ENCODE results near the gene VWC2. TPM values are rescaled to one million over a fixed set of nuclear protein-coding genes. Genes with fewer than 3 reads are reported as not detected.

VWC2 gene
- total and polyA plus RNA-seq, 9 donors: 1.7 to 16.7 (median 6.1) TPM

GRCh38 chr7:49878627-49879026 lies 105.2 kb downstream of the VWC2 start:
- intact Hi-C loops (cut with DNase I): no loop called here
- Histone ChIP-seq H3K9me3 (no peaks in the 10 kb centered on the region), H3K27ac (peak overlapping the region in 1 of 2 donors; percentile 52), H3K36me3 (no peaks in the 10 kb centered on the region), H3K27me3 (no peaks in the 10 kb centered on the region), H3K4me1 (ENCODE audit: insufficient read depth) (peaks cover 4% of the 10 kb centered on the region), H3K4me3 (no peak overlapping the region)
- TF ChIP-seq CTCF (IDR thresholded peaks at IDR 0.05) (no peak), POLR2A (IDR thresholded peaks at IDR 0.05) (no peak), EP300 (IDR thresholded peaks at IDR 0.05) (no peak)
- 7 to 23% (median 12%) methylated on average over 3 of the region's 3 CpGs for WGBS, 3 donors
- no peak for DNase-seq

GRCh38 chr7:49883933-49884332 lies 110.5 kb downstream of the VWC2 start:
- intact Hi-C loops (cut with DNase I): no loop called here
- 93 to 98% (median 95%) methylated on average over 1 of the region's 1 CpG for WGBS, 3 donors
- Histone ChIP-seq H3K4me1 (ENCODE audit: insufficient read depth) (peaks cover 3% of the 10 kb centered on the region), H3K36me3 (no peaks in the 10 kb centered on the region), H3K27me3 (no peaks in the 10 kb centered on the region), H3K27ac (no peak overlapping the region), H3K4me3 (no peak overlapping the region), H3K9me3 (no peaks in the 10 kb centered on the region)
- TF ChIP-seq CTCF (IDR thresholded peaks at IDR 0.05) (no peak), POLR2A (IDR thresholded peaks at IDR 0.05) (no peak), EP300 (IDR thresholded peaks at IDR 0.05) (no peak)
- DNase-seq: no peak

- intact Hi-C loops (cut with DNase I): no loop called here
- WGBS, 3 donors: 68 to 72% (median 71%) methylated on average over 11 of the region's 11 CpGs
- no peaks in the 10 kb centered on the region for H3K27me3 ChIP-seq
- H3K9me3 ChIP-seq: no peaks in the 10 kb centered on the region
- no peaks in the 10 kb centered on the region for H3K36me3 ChIP-seq
- no peak for DNase-seq
- peaks cover 3% of the 10 kb centered on the region for H3K4me1 ChIP-seq (ENCODE audit: insufficient read depth)
- no peak overlapping the region for H3K4me3 ChIP-seq
- no peak overlapping the region for H3K27ac ChIP-seq
- no peak for TF ChIP-seq EP300 (IDR thresholded peaks at IDR 0.05)
These were observed 112.3 kb downstream of the VWC2 start for GRCh38 chr7:49885593-49886285.

GRCh38 chr7:49892481-49892880 lies 119.0 kb downstream of the VWC2 start:
- WGBS, 3 donors: 77 to 80% (median 78%) methylated on average over 2 of the region's 2 CpGs
- Histone ChIP-seq H3K9me3 (no peaks in the 10 kb centered on the region), H3K27ac (no peak overlapping the region), H3K4me3 (no peak overlapping the region), H3K27me3 (no peaks in the 10 kb centered on the region), H3K36me3 (no peaks in the 10 kb centered on the region), H3K4me1 (ENCODE audit: insufficient read depth) (peaks cover 1% of the 10 kb centered on the region)
- DNase-seq: no peak
- TF ChIP-seq POLR2A (IDR thresholded peaks at IDR 0.05): no peak
- TF ChIP-seq CTCF (IDR thresholded peaks at IDR 0.05): no peak
- no peak for TF ChIP-seq EP300 (IDR thresholded peaks at IDR 0.05)
- intact Hi-C loops (cut with DNase I): no loop called here

GRCh38 chr7:49893131-49893530 lies 119.7 kb downstream of the VWC2 start:
- Histone ChIP-seq H3K4me3 (no peak overlapping the region), H3K27ac (peak overlapping the region in 1 of 2 donors; percentile 0), H3K4me1 (ENCODE audit: insufficient read depth) (peaks cover 1% of the 10 kb centered on the region), H3K27me3 (no peaks in the 10 kb centered on the region), H3K36me3 (no peaks in the 10 kb centered on the region), H3K9me3 (no peaks in the 10 kb centered on the region)
- intact Hi-C loops (cut with DNase I): no loop called here
- TF ChIP-seq POLR2A (IDR thresholded peaks at IDR 0.05) (no peak), CTCF (IDR thresholded peaks at IDR 0.05) (no peak), EP300 (IDR thresholded peaks at IDR 0.05) (no peak)
- 4 to 15% (median 7%) methylated on average over 4 of the region's 4 CpGs for WGBS, 3 donors
- DNase-seq: no peak

All from ovary (tissue), 9 donors.